HEK293 (cell line): Measurements from ENCODE around the gene CDK17.

Source experiments
- CTCF ChIA-PET: fragments of 350-600 bp; formaldehyde crosslinking; extraction: SDS; loops from one replicate; lab custom pipeline; 2021; ENCODE audit warnings: antibody characterized with exemption; lab: Yijun Ruan, JAX
- POLR2A ChIA-PET: fragments of 300-600 bp; formaldehyde crosslinking; extraction: SDS; loops from one replicate; lab custom pipeline; 2020; ENCODE audit warnings: antibody characterized with exemption, inconsistent platforms; lab: Yijun Ruan, JAX
- H3K27ac ChIP-seq: fragments of 200-500 bp; sonication (Bioruptor generic); 2 replicates; pipeline ENCODE4 v1.5.1; 2014; ENCODE audit warnings: low read depth, low read length, control low read depth, inconsistent platforms; ENCODE audit errors: extremely low read depth
- H3K36me3 ChIP-seq, 2 experiments: fragments of 200-500 bp in 1 of 2; sonication (Bioruptor generic) in 1 of 2; 1 replicate in 1 of 2; 2 replicates in 1 of 2; pipeline ENCODE4 v1.5.1; 2014 to 2017; ENCODE audit warnings: inconsistent platforms in 2 of 2, low read length in 2 of 2; ENCODE audit not compliant: control insufficient read depth in 2 of 2, insufficient read depth in 1 of 2
- H3K4me1 ChIP-seq: fragments of 200-500 bp; sonication (Bioruptor generic); 2 replicates; pipeline ENCODE4 v1.5.1; 2014; ENCODE audit warnings: mild to moderate bottlenecking, low read length, inconsistent platforms; ENCODE audit not compliant: control insufficient read depth, insufficient read depth
- H3K4me3 ChIP-seq: 2 replicates; pipeline ENCODE4 v1.5.1; 2011; ENCODE audit warnings: low read depth, mild to moderate bottlenecking, control low read depth, low read length, moderate library complexity
- H3K9me3 ChIP-seq: fragments of 200-500 bp; sonication (Bioruptor generic); 2 replicates; pipeline ENCODE4 v1.5.1; 2014; ENCODE audit warnings: low read depth, low read length, inconsistent platforms; ENCODE audit not compliant: control insufficient read depth, insufficient read depth
- CTCF ChIP-seq: fragments of 450-650 bp; formaldehyde crosslinking; IDR thresholded peaks from 2 replicates; pipeline ENCODE4 v1.5.1; 2016; ENCODE audit warnings: missing biosample characterization, missing genetic modification characterization
- ELK4 ChIP-seq: IDR thresholded peaks from 2 replicates; pipeline ENCODE4 v1.6.1; 2011; ENCODE audit warnings: mild to moderate bottlenecking, low read depth, low read length, borderline replicate concordance
- HOXA7 ChIP-seq: sonication (generic); formaldehyde crosslinking; IDR thresholded peaks from 2 replicates; pipeline ENCODE4 v1.8.1; 2022; ENCODE audit warnings: missing genetic modification reagents, borderline replicate concordance
- REST ChIP-seq: fragments of 450-650 bp; formaldehyde crosslinking; IDR thresholded peaks from 2 replicates; pipeline ENCODE4 v1.5.1; 2016; ENCODE audit warnings: missing biosample characterization, missing genetic modification characterization
- SETDB1 ChIP-seq: IDR thresholded peaks from one replicate; pipeline ENCODE4 v1.6.1; 2017; ENCODE audit warnings: mild to moderate bottlenecking, low read length, moderate library complexity, mixed read lengths; ENCODE audit not compliant: insufficient read length
- ZBTB11 ChIP-seq: fragments of 450-650 bp; formaldehyde crosslinking; conservative IDR thresholded peaks from 2 replicates; pipeline ENCODE4 v1.5.1; 2016; ENCODE audit warnings: low read depth, missing biosample characterization, missing genetic modification characterization
- ZEB2 ChIP-seq: fragments of 450-650 bp; formaldehyde crosslinking; IDR thresholded peaks from 2 replicates; pipeline ENCODE4 v1.5.1; 2016; ENCODE audit warnings: missing biosample characterization, missing genetic modification characterization
- ZNF112 ChIP-seq: fragments of 450-650 bp; formaldehyde crosslinking; IDR thresholded peaks from 2 replicates; pipeline ENCODE4 v1.5.0; 2017; ENCODE audit warnings: missing biosample characterization, missing genetic modification characterization
- ZNF174 ChIP-seq: fragments of 450-650 bp; formaldehyde crosslinking; IDR thresholded peaks from 2 replicates; pipeline ENCODE4 v1.5.0; 2017; ENCODE audit warnings: missing biosample characterization, mild to moderate bottlenecking, missing genetic modification characterization
- ZNF596 ChIP-seq: fragments of 450-650 bp; IDR thresholded peaks from 2 replicates; pipeline ENCODE4 v1.5.0; 2018; ENCODE audit warnings: missing biosample characterization, mild to moderate bottlenecking, missing genetic modification characterization, moderate library complexity
- ZNF660 ChIP-seq: fragments of 450-650 bp; IDR thresholded peaks from 2 replicates; pipeline ENCODE4 v1.5.1; 2018; ENCODE audit warnings: missing biosample characterization, mild to moderate bottlenecking, missing genetic modification characterization
- ZNF747 ChIP-seq: fragments of 450-650 bp; formaldehyde crosslinking; IDR thresholded peaks from 2 replicates; pipeline ENCODE4 v1.5.1; 2016; ENCODE audit warnings: missing biosample characterization, missing genetic modification characterization
- ZNF768 ChIP-seq: fragments of 450-650 bp; formaldehyde crosslinking; IDR thresholded peaks from 2 replicates; pipeline ENCODE4 v1.5.1; 2018; ENCODE audit warnings: missing biosample characterization, mild to moderate bottlenecking, missing genetic modification characterization
- TF ChIP-seq, protein P1 (sequence below): fragments of 450-650 bp; formaldehyde crosslinking; IDR thresholded peaks from 2 replicates; pipeline ENCODE4 v1.5.1; 2016; ENCODE audit warnings: missing biosample characterization, missing genetic modification characterization

The CDK17 gene

DNA sequence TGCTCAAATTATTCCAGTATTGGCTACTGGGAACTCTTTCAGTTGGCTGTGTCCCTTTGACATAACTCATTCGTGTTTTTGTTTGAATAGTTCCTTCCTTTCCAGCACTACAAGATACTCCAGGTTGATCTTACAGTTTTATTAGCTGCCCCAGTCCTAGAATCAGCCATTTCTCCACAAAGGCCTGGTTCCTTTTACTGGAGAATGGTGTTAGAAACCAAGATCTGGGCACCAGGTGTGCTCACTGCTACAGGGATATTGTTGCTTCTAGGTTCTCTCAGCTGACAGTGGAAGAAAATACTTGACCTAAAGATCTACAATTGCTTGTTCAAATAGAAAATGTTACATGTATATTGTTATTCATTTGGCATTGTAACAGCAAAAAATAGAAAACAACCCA lies 21.9 kb downstream of the CDK17 start:
- POLR2A ChIA-PET: no interaction called here
- H3K4me1 ChIP-seq: no peaks in the 10 kb centered on the region

GRCh38 chr12:96376865-96377264 lies 23.4 kb downstream of the CDK17 start:
- POLR2A ChIA-PET: no interaction called here

More for the DNA sequence above, 21.9 kb downstream of the CDK17 start:
- Histone ChIP-seq H3K36me3 (no peaks in the 10 kb centered on the region), H3K9me3 (no peaks in the 10 kb centered on the region)
- CTCF ChIA-PET: interaction anchor here (0.6 kb wide), 1 partner anchor 16 kb away, joined by 3 read pairs; no protein-coding TSS in a partner anchor
- TF ChIP-seq SETDB1 (peak; percentile 53), ZNF596 (tag by site-specific recombination) (no peak)
- TF ChIP-seq, all 188 proteins: peak for 1
- H3K27ac ChIP-seq: no peak overlapping the region
- no peak overlapping the region for H3K4me3 ChIP-seq

DNA sequence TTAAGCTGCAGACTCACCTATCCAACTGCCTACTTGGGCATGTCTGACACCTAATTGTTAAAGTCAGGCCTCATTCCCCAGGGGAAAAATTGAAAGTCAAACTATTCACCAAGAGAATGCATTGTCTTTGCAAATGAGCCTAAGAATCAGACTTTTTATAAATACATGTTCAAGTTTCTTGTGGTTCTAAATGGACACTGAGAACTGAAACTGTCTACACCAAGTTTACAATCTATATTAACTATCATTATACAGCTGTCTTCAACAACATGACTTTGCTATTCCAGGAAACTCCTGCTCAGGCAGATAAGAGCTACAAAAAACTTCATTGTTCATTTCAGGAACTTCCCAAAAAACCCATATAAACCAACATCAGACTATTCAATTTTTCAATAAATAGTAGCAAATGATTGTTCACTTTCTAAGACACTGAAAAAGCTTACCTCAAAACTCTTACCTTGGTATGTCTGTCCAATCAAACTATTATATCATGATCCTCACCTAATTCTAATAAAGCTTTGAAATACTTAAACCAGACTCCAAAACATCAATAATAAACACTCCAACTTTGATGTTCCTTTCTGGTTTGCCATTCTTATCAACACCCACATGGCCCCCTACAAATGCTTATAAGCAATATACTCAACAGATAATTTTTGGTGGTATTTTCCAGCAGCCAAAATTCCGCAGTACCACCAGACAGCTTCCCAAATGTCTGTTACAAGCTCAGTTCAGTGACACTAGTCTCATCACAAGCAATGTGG lies 24.2 kb downstream of the CDK17 start:
- no peak overlapping the region for H3K27ac ChIP-seq
- CTCF ChIA-PET: interaction anchor here (0.5 to 1.3 kb wide), 2 partner anchors 9 to 49 kb away, joined by 3 to 6 read pairs; no protein-coding TSS in a partner anchor
- H3K36me3 ChIP-seq: no peaks in the 10 kb centered on the region
- H3K9me3 ChIP-seq: no peaks in the 10 kb centered on the region
- H3K4me3 ChIP-seq: no peak overlapping the region
- POLR2A ChIA-PET: no interaction called here
- peaks cover 12% of the 10 kb centered on the region for H3K4me1 ChIP-seq
- no peak for TF ChIP-seq SETDB1
- TF ChIP-seq, protein P1, sequence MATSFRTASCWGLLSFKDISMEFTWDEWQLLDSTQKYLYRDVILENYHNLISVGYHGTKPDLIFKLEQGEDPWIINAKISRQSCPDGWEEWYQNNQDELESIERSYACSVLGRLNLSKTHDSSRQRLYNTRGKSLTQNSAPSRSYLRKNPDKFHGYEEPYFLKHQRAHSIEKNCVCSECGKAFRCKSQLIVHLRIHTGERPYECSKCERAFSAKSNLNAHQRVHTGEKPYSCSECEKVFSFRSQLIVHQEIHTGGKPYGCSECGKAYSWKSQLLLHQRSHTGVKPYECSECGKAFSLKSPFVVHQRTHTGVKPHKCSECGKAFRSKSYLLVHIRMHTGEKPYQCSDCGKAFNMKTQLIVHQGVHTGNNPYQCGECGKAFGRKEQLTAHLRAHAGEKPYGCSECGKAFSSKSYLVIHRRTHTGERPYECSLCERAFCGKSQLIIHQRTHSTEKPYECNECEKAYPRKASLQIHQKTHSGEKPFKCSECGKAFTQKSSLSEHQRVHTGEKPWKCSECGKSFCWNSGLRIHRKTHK (tag by site-specific recombination): no peak
- TF ChIP-seq REST (tag by site-specific recombination): no peak
- no peak for TF ChIP-seq ZNF112 (tag by site-specific recombination)
- TF ChIP-seq ZNF660: no peak
- no peak for TF ChIP-seq ZNF768 (tag by site-specific recombination)
- TF ChIP-seq ZBTB11 (tag by site-specific recombination): no peak

More at GRCh38 chr12:96376865-96377264, 23.4 kb downstream of the CDK17 start:
- H3K36me3 ChIP-seq: no peaks in the 10 kb centered on the region
- H3K27ac ChIP-seq: no peak overlapping the region
- no peaks in the 10 kb centered on the region for H3K9me3 ChIP-seq
- CTCF ChIA-PET: no interaction called here
- no peak overlapping the region for H3K4me3 ChIP-seq
- H3K4me1 ChIP-seq: peaks cover 3% of the 10 kb centered on the region
- TF ChIP-seq ELK4: no peak
- TF ChIP-seq ZNF747: no peak
- no peak for TF ChIP-seq ZNF174 (tag by site-specific recombination)
- TF ChIP-seq ZEB2 (tag by site-specific recombination): no peak
- TF ChIP-seq CTCF: no peak
- TF ChIP-seq HOXA7 (CRISPR knock-in tag): no peak
